Measurements from ENCODE around the gene TRHDE.

TRHDE gene

DNA sequence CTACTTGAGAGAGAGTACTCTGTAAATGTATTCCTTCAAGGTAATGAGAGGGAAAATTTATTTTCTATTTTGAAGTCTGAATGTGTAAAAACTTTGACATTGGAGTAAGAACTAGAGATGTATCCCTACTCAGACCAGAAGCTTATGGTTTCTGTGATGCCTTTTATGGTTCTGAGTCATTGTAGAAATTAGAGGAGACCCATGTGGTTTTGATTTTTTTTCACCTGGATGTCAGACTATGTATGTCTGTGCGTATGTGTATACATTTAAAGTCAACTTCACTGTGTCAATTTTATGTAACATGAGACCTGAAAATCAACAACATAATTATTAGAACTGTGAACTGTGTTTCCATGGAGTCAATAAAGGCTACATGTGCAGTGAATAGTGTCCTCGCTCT, 302.0 kb downstream of the TRHDE start:
- no peak for FAIRE-seq
- no peak for DNase-seq (ENCODE audit: insufficient read length)
- TF ChIP-seq POLR2AphosphoS5 (IDR thresholded peaks at IDR 0.05; ENCODE audit: low read depth, low read length) (no peak), TAF1 (IDR thresholded peaks at IDR 0.05; ENCODE audit: borderline replicate concordance, low read depth, low read length) (no peak), POLR2A (IDR thresholded peaks at IDR 0.05; ENCODE audit: low read depth, low read length) (no peak)

DNA sequence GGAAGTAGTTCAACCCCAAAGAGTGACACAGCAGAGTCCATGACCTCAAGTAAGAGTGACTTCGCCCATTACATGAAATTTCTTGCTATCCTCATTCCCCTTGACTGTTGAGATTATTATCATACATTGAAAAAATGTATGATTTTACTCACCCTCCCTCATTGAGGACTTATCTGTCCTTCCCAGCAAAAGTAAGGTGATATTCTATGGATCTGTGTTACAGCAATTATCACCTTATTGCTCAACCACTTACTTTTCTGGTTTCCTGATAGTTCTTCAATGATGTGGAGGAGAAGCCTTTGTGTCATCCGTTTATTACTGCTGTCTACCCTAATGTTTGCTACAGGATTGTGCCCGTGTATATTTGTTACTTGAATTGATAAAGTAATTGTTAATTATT, 306.2 kb downstream of the TRHDE start:
- TF ChIP-seq TAF1 (IDR thresholded peaks at IDR 0.05; ENCODE audit: borderline replicate concordance, low read depth, low read length) (no peak), POLR2AphosphoS5 (IDR thresholded peaks at IDR 0.05; ENCODE audit: low read depth, low read length) (no peak), POLR2A (IDR thresholded peaks at IDR 0.05; ENCODE audit: low read depth, low read length) (no peak)
- FAIRE-seq (no peak), DNase-seq (ENCODE audit: insufficient read length) (no peak)

DNA sequence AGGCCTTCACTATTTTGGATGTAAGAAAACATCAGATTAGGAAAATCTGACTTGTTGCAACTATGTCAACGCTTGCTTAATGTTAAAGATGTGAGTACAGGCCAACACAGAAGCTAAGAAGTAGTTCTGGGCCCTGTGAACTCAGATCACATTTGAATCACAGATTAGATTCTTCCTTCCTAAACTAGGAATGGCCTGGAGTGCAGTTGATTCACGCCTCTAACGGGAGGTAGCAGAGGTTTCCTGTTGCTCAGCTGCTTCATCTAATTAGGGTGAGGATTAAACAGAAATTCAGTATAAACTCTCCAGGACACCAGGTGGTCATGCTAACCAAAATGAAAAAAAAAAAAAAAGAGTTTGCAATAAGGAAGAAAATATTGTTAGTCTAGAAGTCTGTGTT, 314.3 kb downstream of the TRHDE start:
- no peak for FAIRE-seq
- TF ChIP-seq POLR2AphosphoS5 (IDR thresholded peaks at IDR 0.05; ENCODE audit: low read depth, low read length), result no peak
- TF ChIP-seq TAF1 (IDR thresholded peaks at IDR 0.05; ENCODE audit: borderline replicate concordance, low read depth, low read length), result no peak
- no peak for TF ChIP-seq POLR2A (IDR thresholded peaks at IDR 0.05; ENCODE audit: low read depth, low read length)
- no peak for DNase-seq (ENCODE audit: insufficient read length)

- DNase-seq (ENCODE audit: insufficient read length), result no peak
- no peak for TF ChIP-seq TAF1 (IDR thresholded peaks at IDR 0.05; ENCODE audit: borderline replicate concordance, low read depth, low read length)
- no peak for TF ChIP-seq POLR2AphosphoS5 (IDR thresholded peaks at IDR 0.05; ENCODE audit: low read depth, low read length)
- no peak for TF ChIP-seq POLR2A (IDR thresholded peaks at IDR 0.05; ENCODE audit: low read depth, low read length)
- FAIRE-seq, result no peak
Observed at GRCh38 chr12:72602581-72602980, 330.4 kb downstream of the TRHDE start.

DNA sequence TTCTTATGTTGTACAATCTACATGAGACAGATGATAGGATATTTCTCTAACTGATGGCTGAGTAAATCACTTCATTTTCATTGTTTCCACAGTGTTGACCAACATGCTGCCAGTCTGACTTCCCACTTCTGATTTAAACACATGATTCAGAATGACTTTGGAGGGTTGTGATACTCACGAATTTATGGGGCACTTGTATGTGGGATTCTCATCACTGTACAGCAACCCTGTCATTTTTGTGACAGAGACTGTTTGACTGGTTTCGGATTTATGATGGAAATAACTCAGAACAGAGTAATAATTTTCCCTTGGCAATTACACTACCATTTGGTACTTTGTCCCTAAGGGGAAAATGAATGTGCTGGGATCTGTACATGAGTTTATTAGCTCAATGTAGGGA, 333.8 kb downstream of the TRHDE start:
- DNase-seq (ENCODE audit: insufficient read length) (no peak), FAIRE-seq (no peak)
- TF ChIP-seq POLR2AphosphoS5 (IDR thresholded peaks at IDR 0.05; ENCODE audit: low read depth, low read length) (no peak), TAF1 (IDR thresholded peaks at IDR 0.05; ENCODE audit: borderline replicate concordance, low read depth, low read length) (no peak), POLR2A (IDR thresholded peaks at IDR 0.05; ENCODE audit: low read depth, low read length) (no peak)

DNA sequence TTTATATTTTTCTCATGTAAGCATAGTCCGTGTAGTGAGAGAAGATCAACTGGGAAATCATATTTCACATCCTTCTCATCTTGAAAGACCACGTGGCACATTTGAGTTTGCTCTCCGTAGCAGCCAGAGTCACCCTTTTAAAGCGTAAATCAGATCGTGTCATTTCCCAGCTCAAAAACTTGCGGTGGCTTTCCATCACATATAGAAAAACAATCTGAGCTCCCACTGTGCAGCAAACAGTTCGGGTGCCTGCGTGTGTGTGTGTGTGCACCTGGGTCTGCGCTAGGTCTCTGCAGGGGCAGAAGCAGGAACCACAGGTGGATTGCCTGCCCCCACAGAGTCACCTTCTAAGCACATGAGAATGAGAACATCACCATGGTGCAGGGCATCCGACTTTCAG, 338.2 kb downstream of the TRHDE start:
- DNase-seq (ENCODE audit: insufficient read length) (no peak), FAIRE-seq (no peak)
- TF ChIP-seq TAF1 (IDR thresholded peaks at IDR 0.05; ENCODE audit: borderline replicate concordance, low read depth, low read length), result no peak
- TF ChIP-seq POLR2A (IDR thresholded peaks at IDR 0.05; ENCODE audit: low read depth, low read length), result no peak
- no peak for TF ChIP-seq POLR2AphosphoS5 (IDR thresholded peaks at IDR 0.05; ENCODE audit: low read depth, low read length)

- FAIRE-seq, result no peak
- no peak for DNase-seq (ENCODE audit: insufficient read length)
- TF ChIP-seq TAF1 (IDR thresholded peaks at IDR 0.05; ENCODE audit: borderline replicate concordance, low read depth, low read length) (no peak), POLR2A (IDR thresholded peaks at IDR 0.05; ENCODE audit: low read depth, low read length) (no peak), POLR2AphosphoS5 (IDR thresholded peaks at IDR 0.05; ENCODE audit: low read depth, low read length) (no peak)
Observed at GRCh38 chr12:72610854-72611358, 338.7 kb downstream of the TRHDE start.

GRCh38 chr12:72612171-72612570, 340.0 kb downstream of the TRHDE start:
- DNase-seq (ENCODE audit: insufficient read length) (no peak), FAIRE-seq (no peak)
- TF ChIP-seq POLR2A (IDR thresholded peaks at IDR 0.05; ENCODE audit: low read depth, low read length), result no peak
- no peak for TF ChIP-seq TAF1 (IDR thresholded peaks at IDR 0.05; ENCODE audit: borderline replicate concordance, low read depth, low read length)
- TF ChIP-seq POLR2AphosphoS5 (IDR thresholded peaks at IDR 0.05; ENCODE audit: low read depth, low read length), result no peak

DNA sequence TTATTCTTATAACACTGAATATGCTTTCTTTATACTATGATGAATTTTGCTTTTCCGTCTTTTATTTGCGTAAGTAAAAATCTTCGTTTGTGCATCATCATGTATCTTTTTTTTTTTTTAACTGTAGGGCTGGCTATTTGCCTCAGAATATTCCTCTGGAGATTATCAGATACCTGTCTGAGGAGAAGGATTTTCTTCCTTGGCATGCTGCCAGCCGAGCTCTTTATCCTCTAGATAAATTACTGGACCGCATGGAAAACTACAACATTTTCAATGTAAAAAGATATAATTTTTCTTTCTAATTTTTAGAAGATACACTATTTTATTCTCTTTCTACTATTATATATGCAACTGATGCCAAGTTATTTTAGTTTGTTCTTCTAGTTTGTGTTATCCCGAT, 346.6 kb downstream of the TRHDE start:
- no peak for DNase-seq (ENCODE audit: insufficient read length)
- TF ChIP-seq POLR2A (IDR thresholded peaks at IDR 0.05; ENCODE audit: low read depth, low read length) (no peak), POLR2AphosphoS5 (IDR thresholded peaks at IDR 0.05; ENCODE audit: low read depth, low read length) (no peak), TAF1 (IDR thresholded peaks at IDR 0.05; ENCODE audit: borderline replicate concordance, low read depth, low read length) (no peak)
- FAIRE-seq, result no peak

DNA sequence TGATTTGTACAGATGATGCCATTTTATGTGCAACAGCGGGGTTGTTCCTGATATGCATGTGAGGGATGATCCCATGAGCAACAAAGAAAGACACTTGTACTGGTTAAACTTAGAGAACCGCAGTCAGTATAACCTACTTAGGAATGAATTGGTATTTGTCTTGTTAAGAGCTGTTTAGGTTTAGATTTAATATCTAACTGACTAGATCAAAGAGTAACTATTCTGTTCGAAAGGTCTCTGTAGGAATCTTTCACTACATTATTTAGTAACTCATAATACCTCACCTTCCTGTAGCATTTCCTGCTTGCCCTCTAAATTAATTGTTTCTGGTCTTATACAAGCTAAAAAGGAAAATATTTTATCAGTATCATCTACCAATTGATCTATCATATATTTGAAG, 350.4 kb downstream of the TRHDE start:
- DNase-seq (ENCODE audit: insufficient read length) (no peak), FAIRE-seq (no peak)
- TF ChIP-seq POLR2A (IDR thresholded peaks at IDR 0.05; ENCODE audit: low read depth, low read length) (no peak), TAF1 (IDR thresholded peaks at IDR 0.05; ENCODE audit: borderline replicate concordance, low read depth, low read length) (no peak), POLR2AphosphoS5 (IDR thresholded peaks at IDR 0.05; ENCODE audit: low read depth, low read length) (no peak)

DNA sequence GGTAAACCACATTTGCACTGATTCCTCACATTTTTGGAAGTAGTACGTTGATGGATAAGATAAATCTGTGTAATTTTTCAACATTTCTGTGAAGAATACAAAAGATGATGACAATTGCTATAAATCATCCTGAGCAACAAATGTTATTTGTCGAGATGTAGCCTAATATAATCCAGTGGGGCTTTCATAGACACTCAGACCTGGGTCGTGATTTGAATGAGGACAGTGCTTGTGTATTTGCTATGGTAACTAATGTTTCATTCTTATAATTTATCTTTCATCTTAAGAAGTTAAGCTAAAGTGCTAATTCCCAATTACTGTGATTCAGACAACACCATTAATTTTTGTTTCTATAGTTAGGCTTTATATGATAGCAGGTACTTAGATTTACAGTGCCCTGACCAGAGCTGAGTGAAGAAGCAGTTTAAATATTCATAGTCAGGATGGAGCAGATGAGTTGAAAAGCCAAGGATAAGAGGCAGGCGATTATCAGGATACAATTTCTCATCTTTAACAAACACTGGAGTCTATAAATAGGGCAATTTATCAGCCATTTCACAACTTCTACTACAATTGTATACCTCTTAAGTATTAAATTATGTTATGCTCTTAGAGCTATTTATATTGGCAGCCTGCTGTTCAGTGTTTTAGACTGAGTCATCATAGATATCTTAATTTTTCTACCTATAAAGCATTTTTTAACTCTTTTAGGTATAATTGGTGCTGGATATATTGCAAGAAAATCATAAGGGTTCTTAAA, 359.9 kb downstream of the TRHDE start:
- TF ChIP-seq POLR2A (IDR thresholded peaks at IDR 0.05; ENCODE audit: low read depth, low read length), result no peak
- TF ChIP-seq TAF1 (IDR thresholded peaks at IDR 0.05; ENCODE audit: borderline replicate concordance, low read depth, low read length), result no peak
- TF ChIP-seq POLR2AphosphoS5 (IDR thresholded peaks at IDR 0.05; ENCODE audit: low read depth, low read length), result no peak
- FAIRE-seq (no peak), DNase-seq (ENCODE audit: insufficient read length) (no peak)

DNA sequence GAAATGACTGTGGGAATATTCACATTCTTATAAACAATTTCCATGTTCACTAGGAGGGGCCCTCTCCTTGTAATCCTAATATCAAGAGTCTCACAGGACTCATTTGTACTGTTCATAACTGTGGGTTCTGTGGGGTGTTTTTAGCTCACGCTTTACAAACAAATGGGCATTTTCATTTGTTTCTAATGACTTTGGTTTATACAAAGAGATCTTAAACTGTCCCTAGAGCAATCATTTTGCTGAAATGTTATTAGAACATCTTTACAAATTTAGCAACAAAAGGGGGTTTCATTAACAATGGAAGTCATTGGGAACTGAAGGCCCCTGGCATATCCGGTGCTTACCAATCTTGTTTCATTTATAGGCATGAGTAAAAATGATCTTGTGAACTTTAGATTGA, 370.5 kb downstream of the TRHDE start:
- TF ChIP-seq POLR2AphosphoS5 (IDR thresholded peaks at IDR 0.05; ENCODE audit: low read depth, low read length), result no peak
- no peak for TF ChIP-seq TAF1 (IDR thresholded peaks at IDR 0.05; ENCODE audit: borderline replicate concordance, low read depth, low read length)
- no peak for TF ChIP-seq POLR2A (IDR thresholded peaks at IDR 0.05; ENCODE audit: low read depth, low read length)
- FAIRE-seq (no peak), DNase-seq (ENCODE audit: insufficient read length) (no peak)

All from GM12892 (cell line).